Endothelial cell of umbilical vein (primary cell): ENCODE data around the gene TLR5. TPM values are rescaled to one million over a fixed set of nuclear protein-coding genes. Genes with fewer than 3 reads are reported as not detected.

ENCODE experiments used
- BruUV-seq: library from RNA; stranded (reverse); fragments of 400-500 nt; replicated peaks from 2 replicates; lab custom pipeline; 2021; lab: Mats Ljungman, UMichigan
- CTCF ChIA-PET: fragments of 300-600, 350-600 bp; sonication (Branson Sonifier 250); formaldehyde crosslinking; loops from one replicate; lab custom pipeline; 2021; ENCODE audit warnings: antibody characterized with exemption, inconsistent platforms; lab: Charles Lee
- POLR2A ChIA-PET: fragments of 300-600, 350-600 bp; sonication (Branson Sonifier 250); formaldehyde crosslinking; loops from one replicate; lab custom pipeline; 2021; ENCODE audit warnings: antibody characterized with exemption, inconsistent platforms; lab: Charles Lee
- DNase-seq: peaks from one replicate; pipeline ENCODE4 v3.0.0-alpha.2; 2011; ENCODE audit warnings: low read depth, low spot score
- FAIRE-seq: peaks from 2 replicates; lab custom pipeline; 2011; peaks lifted over from hg19 to GRCh38; lab: Jason Lieb, UNC
- H2AFZ ChIP-seq: 2 replicates; pipeline ENCODE4 v1.6.0; 2012; ENCODE audit warnings: low read depth, low read length, control low read depth, inconsistent platforms
- H3K27ac ChIP-seq: 2 replicates; pipeline ENCODE4 v1.5.1; 2011; ENCODE audit warnings: low read depth, mild to moderate bottlenecking, control low read depth, low read length, moderate library complexity; ENCODE audit not compliant: insufficient read depth
- H3K27me3 ChIP-seq, 2 experiments: 2 replicates each; pipeline versions ENCODE4 v1.6.0 to v1.6.1; 2011; ENCODE audit warnings: low read length in 2 of 2, mixed read lengths in 1 of 2; ENCODE audit not compliant: control insufficient read depth in 2 of 2, insufficient read depth in 2 of 2
- H3K36me3 ChIP-seq, 2 experiments: 2 replicates in 1 of 2; 3 replicates in 1 of 2; pipeline ENCODE4 v1.5.1; 2011; ENCODE audit warnings: low read length in 2 of 2, mild to moderate bottlenecking in 1 of 2, moderate library complexity in 1 of 2; ENCODE audit not compliant: control insufficient read depth in 2 of 2, insufficient read depth in 2 of 2; ENCODE audit errors: extremely low read depth in 1 of 2
- H3K4me1 ChIP-seq: 3 replicates; pipeline ENCODE4 v1.5.1; 2011; ENCODE audit warnings: mild to moderate bottlenecking, low read length; ENCODE audit not compliant: control insufficient read depth, insufficient read depth; ENCODE audit errors: extremely low read depth
- H3K4me2 ChIP-seq: 2 replicates; pipeline ENCODE4 v1.6.1; 2011; ENCODE audit warnings: low read length, control low read depth, mixed read lengths; ENCODE audit not compliant: insufficient read depth
- H3K4me3 ChIP-seq, 3 experiments: fragments of 200-600 bp in 1 of 3; sonication (generic), shearing (Covaris generic) in 1 of 3; replicated peaks in 1 of 3; 2 replicates each; pipeline ENCODE4 v1.5.1; 2011 to 2016; ENCODE audit warnings: control low read depth in 3 of 3, low read length in 3 of 3, mild to moderate bottlenecking in 2 of 3, inconsistent platforms in 1 of 3, low read depth in 1 of 3, moderate library complexity in 1 of 3; ENCODE audit not compliant: insufficient read depth in 1 of 3
- H3K79me2 ChIP-seq: 2 replicates; pipeline ENCODE4 v1.6.0; 2012; ENCODE audit warnings: low read length, inconsistent platforms; ENCODE audit not compliant: control insufficient read depth, insufficient read depth
- H3K9ac ChIP-seq: replicated peaks from 2 replicates; pipeline ENCODE3; 2011; ENCODE audit warnings: low read length, control low read depth; ENCODE audit not compliant: insufficient read depth; ENCODE audit errors: extremely low read depth
- H3K9me1 ChIP-seq: replicated peaks from 3 replicates; pipeline ENCODE4 v1.6.0; 2011; ENCODE audit warnings: mild to moderate bottlenecking, low read length; ENCODE audit not compliant: control insufficient read depth, insufficient read depth; ENCODE audit errors: extremely low read depth
- H3K9me3 ChIP-seq: replicated peaks from 2 replicates; pipeline ENCODE4 v1.5.1; 2012; ENCODE audit warnings: low read length, inconsistent platforms; ENCODE audit not compliant: control insufficient read depth, insufficient read depth
- H4K20me1 ChIP-seq: replicated peaks from 2 replicates; pipeline ENCODE3; 2011; ENCODE audit warnings: mild to moderate bottlenecking, low read length; ENCODE audit not compliant: control insufficient read depth, insufficient read depth; ENCODE audit errors: extremely low read depth
- CTCF ChIP-seq, 2 donors: IDR thresholded peaks; 1 replicate in 1 of 2; 2 replicates in 1 of 2; pipeline ENCODE4 v1.5.1; 2011; ENCODE audit warnings: low read length in 2 of 2, mild to moderate bottlenecking in 2 of 2, moderate library complexity in 2 of 2, control low read depth in 1 of 2, inconsistent platforms in 1 of 2, low read depth in 1 of 2; ENCODE audit not compliant: insufficient read depth in 1 of 2; ENCODE audit errors: extremely low read depth in 1 of 2
- EZH2 ChIP-seq: IDR thresholded peaks from 2 replicates; pipeline ENCODE4 v1.6.1; 2012; ENCODE audit warnings: borderline replicate concordance, low read depth, mild to moderate bottlenecking, moderate library complexity, low read length, inconsistent platforms; ENCODE audit not compliant: severe bottlenecking
- FOS ChIP-seq: IDR thresholded peaks from 2 replicates; pipeline ENCODE4 v1.6.1; 2011; ENCODE audit warnings: mild to moderate bottlenecking, low read length, moderate library complexity, borderline replicate concordance; ENCODE audit not compliant: insufficient read depth
- GATA2 ChIP-seq: IDR thresholded peaks from 2 replicates; pipeline ENCODE4 v1.7.0; 2011; ENCODE audit warnings: low read depth, mild to moderate bottlenecking, moderate library complexity, mixed read lengths, low read length; ENCODE audit not compliant: insufficient read length, insufficient read depth
- JUN ChIP-seq: IDR thresholded peaks from 2 replicates; pipeline ENCODE4 v1.6.1; 2011; ENCODE audit warnings: borderline replicate concordance, low read depth; ENCODE audit not compliant: insufficient read length, insufficient read depth
- MAX ChIP-seq: IDR thresholded peaks from 2 replicates; pipeline ENCODE4 v1.6.1; 2011; ENCODE audit not compliant: insufficient read depth, insufficient read length
- MYC ChIP-seq: IDR thresholded peaks from one replicate; pipeline ENCODE4 v1.6.1; 2011; ENCODE audit warnings: mild to moderate bottlenecking, low read depth, low read length
- POLR2A ChIP-seq: IDR thresholded peaks from 2 replicates; pipeline ENCODE4 v1.6.1; 2012; ENCODE audit warnings: low read depth, mild to moderate bottlenecking, control low read depth, low read length
- POLR2AphosphoS5 ChIP-seq: IDR thresholded peaks from 2 replicates; pipeline ENCODE4 v1.6.1; 2012; ENCODE audit warnings: low read depth, mild to moderate bottlenecking, control low read depth, low read length, moderate library complexity; ENCODE audit not compliant: insufficient read depth
- dilution Hi-C: fragments of 300-500 bp; cut with MboI; formaldehyde crosslinking; loops from one replicate; pipeline ENCODE4 v1.15.0; 2019; ENCODE audit warnings: low sequenced_read_pairs; ENCODE audit not compliant: extremely low pct_ligation_motif_present
- intact Hi-C: fragments of 100-400 bp; cut with micrococcal nuclease; formaldehyde crosslinking; loops from one replicate; pipeline ENCODE4 v1.10.0; 2022
- polyA plus RNA-seq, 4 experiments: library from polyadenylated mRNA; depleted of rRNA in 3 of 4; stranded (reverse) in 3 of 4; unstranded in 1 of 4; fragments of >200 nt; gene quantifications; 2 replicates each; pipeline versions ENCODE4 v1.2.1 to v1.2.3, GENCODE V29; 2011 to 2012; ENCODE audit warnings: missing spikeins in 1 of 4
- total RNA-seq: library from RNA; stranded (reverse); gene quantifications from 2 replicates; pipeline ENCODE4 v1.2.3, GENCODE V29; 2021

Gene TLR5
- total and polyA plus RNA-seq, 2 donors (not counting 3 experiments of a cell fraction or from before 2014, with no cell fraction given) = 0.15 to 0.25 TPM

DNA sequence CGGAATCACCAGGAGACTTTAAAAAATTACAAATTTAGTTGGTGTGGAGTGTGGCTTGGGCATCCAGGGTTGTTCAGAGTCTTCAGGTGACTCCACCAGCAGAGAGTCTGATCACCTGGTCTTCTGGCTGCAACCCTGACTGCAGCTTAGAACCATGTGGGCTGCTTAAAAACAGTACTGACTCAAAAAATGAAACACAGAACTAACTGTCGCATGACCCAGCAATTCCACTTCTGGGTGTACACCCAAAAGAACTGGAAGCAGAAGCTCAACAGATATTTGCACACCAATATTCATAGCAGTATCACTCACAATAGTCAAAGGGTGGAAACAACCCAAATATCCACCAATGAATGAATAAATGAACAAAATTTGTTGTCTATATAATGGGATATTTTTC lies 17.3 kb downstream of the TLR5 start:
- dilution Hi-C loops (no loop called here), intact Hi-C loops (no loop called here)
- no peak for DNase-seq
- no TSS peak for BruUV-seq
- no peak overlapping the region for H2AFZ ChIP-seq
- no peaks in the 10 kb centered on the region for H3K79me2 ChIP-seq
- no peak overlapping the region for H3K4me2 ChIP-seq
- H3K9ac ChIP-seq = no peak overlapping the region
- H3K9me3 ChIP-seq = no peaks in the 10 kb centered on the region
- POLR2A ChIA-PET = no interaction called here
- no peak overlapping the region for H3K27ac ChIP-seq
- H4K20me1 ChIP-seq = no peaks in the 10 kb centered on the region
- H3K4me1 ChIP-seq = peaks cover 7% of the 10 kb centered on the region
- no peak for FAIRE-seq
- H3K36me3 ChIP-seq = no peaks in the 10 kb centered on the region
- no peaks in the 10 kb centered on the region for H3K9me1 ChIP-seq
- CTCF ChIA-PET = interaction anchor here (1.1 to 9.0 kb wide), 5 partner anchors 7 to 387 kb away, joined by 3 to 351 read pairs (median 34); no protein-coding TSS in a partner anchor
- H3K27me3 ChIP-seq = peaks cover 3 to 6% of the 10 kb centered on the region in 2 experiments
- TF ChIP-seq MAX (no peak), FOS (no peak), CTCF (IDR thresholded peaks at IDR 0.05; ENCODE audit: extremely low read depth in 1 of 2, insufficient read depth in 1 of 2, low read depth in 1 of 2, low read length in 2 of 2) (no peak), MYC (no peak), EZH2 (no peak), POLR2A (no peak), JUN (no peak), POLR2AphosphoS5 (no peak), GATA2 (no peak)
- no peak overlapping the region for H3K4me3 ChIP-seq
